Panc1 (cell line): ENCODE results near the gene ZNF580.

Experiments
- POLR2AphosphoS5 ChIP-seq: IDR thresholded peaks from 2 replicates; pipeline ENCODE4 v1.6.1; 2012; ENCODE audit warnings: mild to moderate bottlenecking, low read depth, low read length, moderate library complexity
- SIN3A ChIP-seq: IDR thresholded peaks from 2 replicates; pipeline ENCODE4 v1.6.1; 2012; ENCODE audit warnings: low read depth, mild to moderate bottlenecking, low read length, moderate library complexity, borderline replicate concordance; ENCODE audit not compliant: insufficient read depth
- TF ChIP-seq, protein P1 (sequence below): fragments of 450-650 bp; IDR thresholded peaks from 2 replicates; pipeline ENCODE4 v1.5.1; 2017; ENCODE audit warnings: mild to moderate bottlenecking

DNA sequence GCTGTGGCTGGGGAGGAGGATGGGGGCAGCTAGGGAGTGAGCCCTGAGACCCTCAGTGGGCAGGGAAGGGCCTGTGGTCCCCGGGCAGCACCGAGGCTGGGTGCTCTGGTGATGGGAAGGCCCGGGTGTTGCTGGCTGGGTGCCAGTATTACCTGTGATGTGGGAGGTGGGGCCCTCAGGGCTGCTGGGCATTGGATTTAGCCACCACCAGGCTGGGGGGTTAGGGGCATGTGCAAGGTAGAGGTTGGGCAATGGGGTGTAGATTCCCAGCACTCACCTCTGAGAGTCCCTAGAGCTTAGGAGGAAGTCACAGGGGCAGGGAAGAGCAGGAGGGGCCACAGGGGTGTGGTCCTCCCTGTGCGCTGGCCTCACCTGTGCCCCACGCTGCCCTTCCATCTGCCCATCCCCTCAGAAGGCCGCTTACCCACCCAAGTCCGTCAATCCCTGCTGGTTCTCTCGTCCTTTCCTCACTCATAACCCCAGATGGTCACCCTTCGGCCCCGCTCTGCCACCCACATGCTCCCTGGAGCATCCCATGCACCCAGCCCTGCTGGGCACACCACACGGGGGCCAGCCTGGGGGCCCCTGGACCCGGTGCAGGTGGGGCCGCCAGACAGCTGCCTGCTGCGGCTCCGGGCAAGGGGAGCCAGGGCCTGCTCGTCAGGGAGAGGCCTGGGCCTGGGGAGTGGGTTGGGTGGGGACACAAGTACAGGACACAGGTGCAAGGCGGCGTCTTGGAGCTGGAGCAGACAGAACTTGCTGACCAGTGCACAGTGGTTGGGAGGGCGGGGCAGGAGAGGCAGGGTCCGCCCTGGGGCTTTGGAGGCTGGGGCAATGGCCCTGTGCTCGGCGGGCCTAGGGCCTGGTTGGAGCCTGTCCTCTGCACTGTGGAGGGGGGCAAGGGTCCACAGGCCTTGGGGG is 46.7 kb downstream of the ZNF580 start:
- TF ChIP-seq, protein P1, sequence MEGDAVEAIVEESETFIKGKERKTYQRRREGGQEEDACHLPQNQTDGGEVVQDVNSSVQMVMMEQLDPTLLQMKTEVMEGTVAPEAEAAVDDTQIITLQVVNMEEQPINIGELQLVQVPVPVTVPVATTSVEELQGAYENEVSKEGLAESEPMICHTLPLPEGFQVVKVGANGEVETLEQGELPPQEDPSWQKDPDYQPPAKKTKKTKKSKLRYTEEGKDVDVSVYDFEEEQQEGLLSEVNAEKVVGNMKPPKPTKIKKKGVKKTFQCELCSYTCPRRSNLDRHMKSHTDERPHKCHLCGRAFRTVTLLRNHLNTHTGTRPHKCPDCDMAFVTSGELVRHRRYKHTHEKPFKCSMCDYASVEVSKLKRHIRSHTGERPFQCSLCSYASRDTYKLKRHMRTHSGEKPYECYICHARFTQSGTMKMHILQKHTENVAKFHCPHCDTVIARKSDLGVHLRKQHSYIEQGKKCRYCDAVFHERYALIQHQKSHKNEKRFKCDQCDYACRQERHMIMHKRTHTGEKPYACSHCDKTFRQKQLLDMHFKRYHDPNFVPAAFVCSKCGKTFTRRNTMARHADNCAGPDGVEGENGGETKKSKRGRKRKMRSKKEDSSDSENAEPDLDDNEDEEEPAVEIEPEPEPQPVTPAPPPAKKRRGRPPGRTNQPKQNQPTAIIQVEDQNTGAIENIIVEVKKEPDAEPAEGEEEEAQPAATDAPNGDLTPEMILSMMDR: no peak
- TF ChIP-seq SIN3A (no peak), POLR2AphosphoS5 (no peak)
